22Rv1 (cell line): ENCODE data around the gene HACD3.

Experiments
- CTCF ChIP-seq: fragments of 450-650 bp; IDR thresholded peaks from 2 replicates; pipeline ENCODE4 v1.5.1; 2017; ENCODE audit warnings: mild to moderate bottlenecking
- ZFX ChIP-seq: fragments of 450-650 bp; IDR thresholded peaks from 2 replicates; pipeline ENCODE4 v1.6.1; 2017; ENCODE audit warnings: antibody characterized with exemption, borderline replicate concordance

- TF ChIP-seq CTCF (0 out of 2 replicates have a peak, but pooled peaks have one; percentile 9), ZFX (no peak)
Observed at GRCh38 chr15:65530318-65531111, at the start of gene HACD3.
